RCC 7860 (cell line): Measurements from ENCODE around the gene PID1.
"Not testable (repeated sequence)": the region's sequence is repeated elsewhere in the genome, so short reads cannot be mapped to it uniquely, and the experiment has no call there.

ENCODE experiments used
- DNase-seq: peaks from one replicate; pipeline ENCODE4 v3.0.0-alpha.2; 2015; ENCODE audit warnings: low spot score
- FAIRE-seq: peaks from 2 replicates; lab custom pipeline; 2012; peaks lifted over from hg19 to GRCh38; lab: Jason Lieb, UNC

The PID1 gene

GRCh38 chr2:229220254-229220653 lies 50.8 kb downstream of the PID1 start:
- no peak for DNase-seq
- no peak for FAIRE-seq

DNA sequence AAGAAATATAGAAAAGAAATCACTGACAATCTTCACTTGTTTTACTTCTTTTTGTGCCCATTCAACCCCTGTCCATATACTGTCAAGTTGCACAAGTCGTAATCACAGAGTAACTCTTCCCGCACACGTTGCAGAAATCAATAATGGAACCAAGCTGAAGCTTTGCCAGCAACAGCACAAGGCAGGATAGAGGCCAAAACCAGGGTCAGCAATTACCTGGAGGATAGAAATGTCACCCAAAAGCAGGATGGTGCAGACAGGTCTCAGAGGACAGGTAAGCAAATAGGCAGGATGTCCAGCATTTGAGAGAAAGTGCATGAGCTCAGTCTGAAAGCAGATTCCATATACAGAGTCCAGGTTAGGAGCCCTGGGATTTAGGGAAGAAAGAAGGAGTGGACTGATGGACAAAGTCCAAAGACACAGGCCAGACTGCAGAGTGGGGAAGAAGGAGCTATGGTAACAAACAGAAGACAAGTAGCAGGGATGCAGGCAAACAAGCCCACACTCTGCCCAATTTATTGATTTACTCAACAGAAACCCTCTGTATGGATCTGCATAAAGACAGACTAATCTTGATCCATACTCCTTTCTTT lies 52.7 kb downstream of the PID1 start:
- no peak for DNase-seq
- no peak for FAIRE-seq

- no peak for DNase-seq
- no peak for FAIRE-seq
Observed at GRCh38 chr2:229212241-229212640, 58.8 kb downstream of the PID1 start.

DNA sequence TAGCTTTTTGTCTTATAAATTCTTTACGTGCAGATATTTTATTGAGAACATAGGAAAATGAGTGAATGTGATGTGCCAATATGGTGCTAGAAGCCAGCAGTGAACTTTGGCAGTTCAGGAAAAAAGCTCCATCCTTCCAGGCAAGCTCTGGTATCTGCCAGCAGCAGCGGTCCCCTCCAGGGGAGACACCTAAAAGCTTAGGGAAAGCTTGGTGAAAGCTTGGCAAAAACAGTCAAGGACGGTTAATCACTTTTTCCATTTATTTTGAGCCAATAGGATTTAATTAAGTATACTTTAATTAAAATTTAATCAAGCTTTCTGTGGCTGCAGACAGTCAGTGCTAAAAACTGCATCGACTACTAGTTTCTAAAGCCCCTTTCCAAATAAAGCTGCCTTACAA lies 60.4 kb downstream of the PID1 start:
- no peak for FAIRE-seq
- no peak for DNase-seq

DNA sequence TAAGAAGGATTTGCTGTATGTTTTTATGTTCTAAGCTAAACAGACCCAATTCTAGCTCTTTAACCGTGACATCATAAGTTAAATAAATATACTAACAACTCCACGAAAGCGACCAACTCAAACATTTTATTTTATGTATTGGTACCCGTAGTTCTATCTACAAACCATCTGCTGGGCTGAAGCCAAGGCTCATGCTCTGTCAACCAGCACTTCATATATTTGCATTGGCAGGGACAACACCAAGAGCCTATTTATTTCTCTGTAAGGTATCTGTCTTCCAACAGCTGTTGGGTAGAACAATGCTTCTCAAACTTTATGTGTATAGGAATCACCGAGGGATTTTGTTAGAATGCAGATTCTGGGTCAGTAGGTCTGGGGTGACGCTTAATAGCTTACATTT lies 64.5 kb downstream of the PID1 start:
- DNase-seq = no peak
- no peak for FAIRE-seq

GRCh38 chr2:229205704-229206103 lies 65.4 kb downstream of the PID1 start:
- FAIRE-seq (no peak), DNase-seq (no peak)

DNA sequence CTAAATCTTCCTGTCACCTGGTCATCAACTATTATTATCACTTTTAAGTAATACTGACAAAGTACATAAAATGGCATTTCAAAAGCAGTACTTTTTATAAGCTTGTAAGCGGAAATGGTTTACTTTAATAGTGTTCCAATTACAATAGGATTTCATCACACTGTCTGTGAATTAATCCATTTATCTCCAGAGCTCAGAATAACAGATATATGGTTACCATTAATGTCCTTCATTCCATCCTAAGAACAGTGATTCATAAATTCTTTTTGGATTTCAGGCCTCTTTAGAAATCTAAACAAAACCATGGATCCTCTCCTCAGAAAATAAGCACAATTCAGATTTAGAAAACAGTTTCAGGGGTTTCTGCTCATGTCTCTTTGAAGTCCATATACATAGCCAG lies 68.4 kb downstream of the PID1 start:
- FAIRE-seq = no peak
- DNase-seq = no peak

DNA sequence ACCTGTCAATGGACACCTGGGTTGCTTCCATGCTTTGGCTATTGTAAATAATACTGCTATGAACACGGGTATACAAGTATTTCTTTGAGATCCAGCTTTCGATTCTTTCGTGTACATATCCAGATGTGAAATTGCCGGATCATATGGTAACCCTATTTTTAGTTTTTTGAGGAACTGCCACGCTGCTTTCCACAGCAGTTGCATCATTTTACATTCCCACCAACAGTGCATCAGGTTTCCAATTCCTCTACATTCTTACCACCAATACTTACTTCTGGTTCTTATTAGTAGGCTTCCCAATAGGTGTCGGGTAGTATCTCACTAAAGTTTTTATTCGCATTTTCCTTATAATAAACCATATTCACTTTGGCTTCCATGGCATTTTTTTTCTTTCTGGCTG lies 69.6 kb downstream of the PID1 start:
- FAIRE-seq (no peak), DNase-seq (no peak)

DNA sequence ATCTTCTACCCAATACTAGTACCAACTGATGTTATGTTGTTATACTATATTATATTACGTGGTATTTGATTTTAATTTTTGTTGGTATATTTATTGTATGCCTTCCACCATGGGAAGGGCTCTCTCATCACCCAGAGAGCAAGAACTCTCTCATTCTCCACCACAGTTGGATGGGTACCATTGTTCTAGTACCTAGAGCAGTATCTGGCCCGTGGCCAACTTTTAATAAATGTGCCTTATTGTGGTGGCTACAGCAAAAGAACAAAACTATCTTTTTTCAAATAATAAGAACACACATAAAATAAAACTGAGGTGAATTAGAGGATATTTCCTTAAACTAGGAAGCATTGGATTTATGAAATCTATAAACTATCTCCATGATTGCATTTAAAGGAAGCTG lies 71.8 kb downstream of the PID1 start:
- FAIRE-seq = no peak
- no peak for DNase-seq

DNA sequence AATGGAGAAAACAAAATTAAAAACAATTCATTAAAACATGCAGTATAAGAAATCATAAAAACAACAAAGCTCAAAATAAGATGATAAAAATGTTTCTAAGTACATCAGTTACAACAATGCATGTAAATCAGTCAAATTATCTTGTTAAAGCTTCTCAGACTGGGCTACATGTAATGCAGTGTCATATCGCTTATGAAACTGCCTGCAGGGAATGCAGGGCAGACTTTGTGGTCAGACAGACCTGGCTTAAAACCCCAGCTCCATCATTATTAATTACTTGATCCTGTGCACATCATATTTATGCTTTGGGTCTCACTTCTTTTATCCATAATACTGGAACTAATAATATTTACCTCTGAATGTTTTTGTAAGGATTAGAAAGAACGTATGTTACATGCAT lies 74.6 kb downstream of the PID1 start:
- no peak for DNase-seq
- no peak for FAIRE-seq

DNA sequence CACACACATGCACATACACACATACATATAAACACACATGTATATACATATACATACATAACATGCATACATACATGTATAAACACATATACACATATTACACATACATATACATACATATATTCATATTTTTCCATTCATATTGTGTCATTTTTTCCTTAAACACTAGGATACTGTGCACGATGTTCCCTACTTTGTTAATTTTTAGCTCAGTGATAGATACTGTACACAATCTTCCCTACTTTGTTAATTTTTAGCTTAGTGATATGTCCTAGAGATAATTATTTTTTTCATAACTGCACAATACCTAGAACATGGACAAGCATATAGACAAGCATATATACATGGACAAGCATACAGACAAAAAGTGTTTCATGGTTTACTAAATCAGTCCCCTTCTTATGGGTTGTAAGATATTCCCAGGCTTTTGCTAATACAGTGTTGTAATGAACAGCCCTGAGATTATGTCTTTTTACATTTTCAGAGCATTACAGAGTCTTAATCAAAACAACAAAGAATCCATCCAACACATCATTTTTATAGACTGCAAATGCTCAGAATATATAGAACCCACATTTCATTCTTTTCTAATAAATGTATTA lies 75.6 kb downstream of the PID1 start:
- FAIRE-seq (no peak), DNase-seq (no peak)

DNA sequence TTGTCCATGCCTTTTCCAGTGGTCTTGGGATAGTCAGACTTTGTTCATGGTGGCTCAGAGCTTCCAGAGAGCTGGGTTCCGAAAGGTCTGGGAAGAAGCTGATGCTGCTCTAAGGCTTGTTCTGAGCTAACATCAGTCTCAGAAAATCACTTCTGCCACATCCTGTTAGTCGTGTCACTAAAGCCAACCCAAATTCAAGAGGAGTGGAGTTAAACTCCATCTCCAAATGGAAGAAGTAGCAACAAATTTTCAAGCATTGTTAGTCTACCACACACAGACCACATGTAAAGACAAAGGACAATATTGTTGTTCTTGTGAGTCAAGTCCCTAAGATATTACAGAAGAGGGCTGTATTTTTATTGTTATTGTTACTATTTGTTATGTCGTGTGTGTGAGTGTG lies 77.8 kb downstream of the PID1 start:
- no peak for FAIRE-seq
- DNase-seq = no peak

DNA sequence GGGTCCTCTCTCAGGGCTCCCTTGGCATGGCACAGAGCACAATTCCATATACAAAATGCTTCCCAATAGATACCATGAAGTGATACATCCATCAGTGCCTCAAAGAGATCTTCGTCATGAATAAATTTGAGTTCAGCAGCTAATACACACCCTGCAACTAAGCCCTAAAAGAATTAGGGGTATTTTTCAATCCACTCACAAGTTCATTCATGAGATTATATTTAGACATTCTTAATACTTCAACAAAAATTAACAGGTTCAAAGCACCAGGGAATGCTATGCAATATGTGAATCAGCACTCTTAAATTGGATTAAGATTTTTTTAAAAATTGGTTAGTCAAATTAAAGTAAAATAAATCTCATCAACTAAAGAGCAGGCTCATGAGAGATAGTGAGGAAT lies 79.7 kb downstream of the PID1 start:
- FAIRE-seq (no peak), DNase-seq (no peak)

GRCh38 chr2:229187123-229187522 lies 84.0 kb downstream of the PID1 start:
- not testable (repeated sequence) for FAIRE-seq, DNase-seq

DNA sequence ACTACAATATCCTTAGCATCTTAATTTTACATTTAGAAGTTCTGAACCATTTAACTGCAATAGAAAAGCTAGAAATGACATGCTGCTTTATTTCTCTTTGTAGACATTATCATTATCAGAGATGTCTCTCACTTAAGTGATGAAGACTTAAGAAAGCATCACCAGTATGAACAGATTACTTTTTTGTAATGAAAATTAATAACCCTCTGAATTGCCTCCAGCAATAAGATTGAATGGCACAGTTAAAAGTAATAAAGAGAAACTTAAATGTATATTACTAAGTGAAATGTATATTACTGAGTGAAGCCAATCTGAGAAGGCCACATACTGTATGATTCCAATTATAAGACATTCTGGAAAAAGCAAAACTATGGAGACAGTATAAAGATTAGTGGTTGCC lies 89.4 kb downstream of the PID1 start:
- DNase-seq (no peak), FAIRE-seq (no peak)

DNA sequence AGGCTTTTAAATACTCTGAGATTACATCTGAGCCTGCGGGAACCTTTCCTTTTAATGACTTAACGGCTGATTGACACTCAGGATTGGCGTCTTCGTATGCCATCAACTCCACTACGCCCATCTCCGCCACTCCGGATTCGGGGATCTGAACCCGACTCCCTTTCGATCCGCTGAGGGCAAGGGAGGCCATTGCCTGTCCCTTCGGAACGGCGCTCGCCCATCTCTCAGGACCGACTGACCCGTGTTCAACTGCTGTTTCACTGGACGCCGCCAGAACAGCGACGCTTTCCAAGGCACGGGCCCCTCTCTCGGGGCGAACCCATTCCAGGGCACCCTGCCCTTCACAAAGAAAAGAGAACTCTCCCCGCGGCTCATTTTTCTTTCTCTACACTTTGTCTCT lies 90.4 kb downstream of the PID1 start:
- FAIRE-seq = no peak

GRCh38 chr2:229179628-229180027 lies 91.5 kb downstream of the PID1 start:
- FAIRE-seq = no peak

More for the DNA sequence above, 90.4 kb downstream of the PID1 start:
- DNase-seq = no peak

DNA sequence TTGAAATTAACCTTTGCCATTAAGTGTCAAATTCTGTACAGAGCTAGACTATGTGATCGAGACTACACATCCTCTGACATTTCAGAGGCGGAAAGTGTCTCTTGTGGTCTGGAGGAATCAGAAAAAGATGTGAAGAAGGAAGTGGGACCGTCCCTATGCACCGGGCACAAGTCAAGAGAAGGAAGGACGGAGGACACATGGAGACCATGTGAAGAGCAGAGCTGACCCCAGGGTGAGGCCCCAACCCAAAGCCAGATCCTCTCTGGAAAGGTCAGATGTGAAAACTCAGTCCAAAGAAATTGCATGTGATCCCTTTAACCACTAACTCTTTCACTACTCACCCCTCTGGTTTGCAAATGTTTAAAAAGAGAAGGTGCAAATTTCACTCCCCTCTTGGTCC lies 92.4 kb downstream of the PID1 start:
- no peak for DNase-seq
- no peak for FAIRE-seq

More at GRCh38 chr2:229179628-229180027, 91.5 kb downstream of the PID1 start:
- no peak for DNase-seq

- no peak for FAIRE-seq
- DNase-seq = no peak
Observed at GRCh38 chr2:229178117-229178516, 93.0 kb downstream of the PID1 start.

GRCh38 chr2:229176136-229176535 lies 95.0 kb downstream of the PID1 start:
- no peak for FAIRE-seq

GRCh38 chr2:229175497-229175863 lies 95.6 kb downstream of the PID1 start:
- FAIRE-seq (no peak), DNase-seq (no peak)

More at GRCh38 chr2:229176136-229176535, 95.0 kb downstream of the PID1 start:
- no peak for DNase-seq

GRCh38 chr2:229174794-229175496 lies 96.1 kb downstream of the PID1 start:
- DNase-seq (no peak), FAIRE-seq (no peak)
